Activated T-helper 17 cell treated with anti-CD3 and anti-CD28 coated beads, Interleukin-2, amount 50 U/mL, for 72 hours (primary cell): ENCODE results near the gene CCDC187. TPM values are rescaled to one million over a fixed set of nuclear protein-coding genes. Genes with fewer than 3 reads are reported as not detected.
A peak's percentile ranks its signal among the peaks of the same experiment; 100 is the strongest.

ENCODE experiments used
- ATAC-seq: fragments of 150-1000 bp; cut with Tn5 transposase; replicated peaks from 2 replicates; pipeline ENCODE4 v1.10.0; 2021; ENCODE audit warnings: mild to moderate bottlenecking, moderate library complexity
- H3K27ac Mint-ChIP-seq: one replicate; pipeline ENCODE4 v1.8.0; 2022; ENCODE audit warnings: mixed read lengths
- H3K27me3 Mint-ChIP-seq: one replicate; pipeline ENCODE4 v1.8.0; 2022; ENCODE audit warnings: mixed read lengths
- H3K36me3 Mint-ChIP-seq: one replicate; pipeline ENCODE4 v1.8.0; 2022; ENCODE audit warnings: low read depth, mild to moderate bottlenecking, mixed read lengths
- H3K4me1 Mint-ChIP-seq: one replicate; pipeline ENCODE4 v1.8.0; 2022; ENCODE audit warnings: mixed read lengths
- H3K4me3 Mint-ChIP-seq: one replicate; pipeline ENCODE4 v1.8.0; 2022; ENCODE audit warnings: mild to moderate bottlenecking, mixed read lengths
- H3K9me3 Mint-ChIP-seq: one replicate; pipeline ENCODE4 v1.8.0; 2022; ENCODE audit warnings: mixed read lengths
- total RNA-seq, 2 donors: library from RNA; stranded (reverse); gene quantifications; one replicate each; pipeline ENCODE4 v1.2.3, GENCODE V29; 2022

CCDC187 gene
- total RNA-seq, 2 donors from 2014 or later, result 0.02 TPM; not detected in 1

DNA sequence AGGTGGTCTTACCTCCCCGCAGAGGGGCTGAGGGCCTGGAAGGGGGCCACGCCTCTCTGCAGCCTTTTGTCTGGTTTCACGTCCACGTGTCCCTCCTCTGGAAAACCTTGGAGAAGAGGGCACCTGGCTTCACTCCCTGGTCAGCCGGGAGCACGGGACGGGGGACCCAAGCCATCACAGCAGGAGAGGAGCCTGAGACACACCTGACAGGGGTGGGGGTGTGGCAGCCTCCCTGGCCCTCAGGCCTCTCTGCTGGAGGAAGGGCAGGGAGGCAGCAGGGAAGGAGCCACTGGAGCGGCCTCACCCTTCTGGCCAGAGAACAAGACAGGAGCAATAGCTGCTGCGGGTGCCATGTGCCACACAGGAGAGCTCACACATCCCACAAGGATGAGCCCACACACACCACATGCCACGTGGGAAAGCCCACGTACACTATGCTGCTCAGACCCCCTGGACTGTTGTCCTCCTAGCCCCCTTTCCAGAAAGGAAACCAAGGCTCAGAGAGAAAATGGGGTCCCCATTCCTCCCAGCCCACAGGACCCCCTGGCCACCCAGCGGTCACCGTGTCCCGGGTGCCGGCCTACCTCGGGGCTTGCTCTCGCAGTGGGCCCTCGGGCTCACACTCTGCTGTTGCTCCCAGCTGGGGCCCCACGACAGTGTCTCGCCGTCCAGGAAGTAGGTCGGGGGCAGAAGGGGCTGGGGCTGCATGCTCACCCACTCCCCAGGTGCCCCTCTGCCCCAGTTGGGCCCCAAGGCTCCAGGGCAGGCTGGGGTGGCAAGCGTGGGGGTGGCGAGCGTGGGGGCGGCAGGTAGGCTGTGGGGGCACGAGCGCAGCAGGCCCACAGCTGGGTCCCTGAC lies 18.2 kb downstream of the CCDC187 start:
- no peaks in the 10 kb centered on the region for H3K9me3 Mint-ChIP-seq
- no peak for ATAC-seq

GRCh38 chr9:136284951-136285350 lies 18.9 kb downstream of the CCDC187 start:
- no peak for ATAC-seq
- Mint-ChIP-seq H3K36me3 (no peaks in the 10 kb centered on the region), H3K27ac (no peak overlapping the region), H3K27me3 (peaks cover 3% of the 10 kb centered on the region), H3K4me1 (no peaks in the 10 kb centered on the region), H3K4me3 (no peak overlapping the region), H3K9me3 (no peaks in the 10 kb centered on the region)

More for the DNA sequence above, 18.2 kb downstream of the CCDC187 start:
- Mint-ChIP-seq H3K4me1 (no peaks in the 10 kb centered on the region), H3K27me3 (peaks cover 3% of the 10 kb centered on the region), H3K27ac (no peak overlapping the region), H3K4me3 (no peak overlapping the region), H3K36me3 (no peaks in the 10 kb centered on the region)

- no peaks in the 10 kb centered on the region for H3K36me3 Mint-ChIP-seq
- H3K27me3 Mint-ChIP-seq, result peaks cover 3% of the 10 kb centered on the region
- peak; percentile 3 for ATAC-seq
- no peak overlapping the region for H3K27ac Mint-ChIP-seq
- no peaks in the 10 kb centered on the region for H3K9me3 Mint-ChIP-seq
- H3K4me1 Mint-ChIP-seq, result no peaks in the 10 kb centered on the region
- H3K4me3 Mint-ChIP-seq, result no peak overlapping the region
Measured at GRCh38 chr9:136284311-136284710, 19.6 kb downstream of the CCDC187 start.

GRCh38 chr9:136283291-136284235 lies 20.3 kb downstream of the CCDC187 start:
- H3K4me3 Mint-ChIP-seq, result no peak overlapping the region
- H3K4me1 Mint-ChIP-seq, result no peaks in the 10 kb centered on the region
- H3K36me3 Mint-ChIP-seq, result no peaks in the 10 kb centered on the region
- H3K9me3 Mint-ChIP-seq, result no peaks in the 10 kb centered on the region
- ATAC-seq, result peak; percentile 95
- peaks cover 3% of the 10 kb centered on the region for H3K27me3 Mint-ChIP-seq
- no peak overlapping the region for H3K27ac Mint-ChIP-seq

DNA sequence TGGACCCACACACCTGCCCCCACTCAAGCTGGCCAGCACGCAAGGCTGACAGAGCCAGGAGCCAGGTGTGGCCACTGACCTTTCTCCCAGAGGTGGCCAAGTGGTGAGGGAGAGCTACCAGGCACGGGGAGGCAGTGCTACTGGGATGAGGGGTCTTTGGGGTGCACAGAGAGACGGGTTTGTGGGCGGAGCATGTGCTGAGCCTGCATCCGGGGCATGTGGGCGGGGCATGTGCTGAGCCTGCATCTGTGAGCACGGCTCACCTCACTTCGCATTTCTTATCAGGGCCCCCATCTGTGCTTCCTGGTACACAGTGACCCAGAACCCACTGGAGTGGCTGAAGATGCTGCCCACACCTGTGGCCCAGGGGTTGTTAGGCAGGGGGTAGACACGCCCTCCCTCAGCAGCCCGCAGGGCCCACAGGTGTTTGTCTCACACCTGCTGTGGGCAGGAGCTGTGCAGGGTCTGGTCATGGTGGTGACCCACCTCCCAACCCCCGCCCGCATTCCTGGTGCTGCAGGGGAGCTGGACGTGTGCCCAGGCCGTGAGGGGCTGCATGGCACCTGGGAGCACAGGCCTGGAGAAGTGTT lies 21.5 kb downstream of the CCDC187 start:
- Mint-ChIP-seq H3K4me3 (no peak overlapping the region), H3K36me3 (no peaks in the 10 kb centered on the region), H3K27me3 (peaks cover 3% of the 10 kb centered on the region), H3K27ac (no peak overlapping the region), H3K4me1 (no peaks in the 10 kb centered on the region), H3K9me3 (no peaks in the 10 kb centered on the region)
- no peak for ATAC-seq

- H3K9me3 Mint-ChIP-seq, result no peaks in the 10 kb centered on the region
- peaks cover 2% of the 10 kb centered on the region for H3K27me3 Mint-ChIP-seq
- no peak overlapping the region for H3K4me3 Mint-ChIP-seq
- no peak for ATAC-seq
- H3K4me1 Mint-ChIP-seq, result no peaks in the 10 kb centered on the region
- no peak overlapping the region for H3K27ac Mint-ChIP-seq
- H3K36me3 Mint-ChIP-seq, result no peaks in the 10 kb centered on the region
Measured at GRCh38 chr9:136281421-136282271, 22.2 kb downstream of the CCDC187 start.

DNA sequence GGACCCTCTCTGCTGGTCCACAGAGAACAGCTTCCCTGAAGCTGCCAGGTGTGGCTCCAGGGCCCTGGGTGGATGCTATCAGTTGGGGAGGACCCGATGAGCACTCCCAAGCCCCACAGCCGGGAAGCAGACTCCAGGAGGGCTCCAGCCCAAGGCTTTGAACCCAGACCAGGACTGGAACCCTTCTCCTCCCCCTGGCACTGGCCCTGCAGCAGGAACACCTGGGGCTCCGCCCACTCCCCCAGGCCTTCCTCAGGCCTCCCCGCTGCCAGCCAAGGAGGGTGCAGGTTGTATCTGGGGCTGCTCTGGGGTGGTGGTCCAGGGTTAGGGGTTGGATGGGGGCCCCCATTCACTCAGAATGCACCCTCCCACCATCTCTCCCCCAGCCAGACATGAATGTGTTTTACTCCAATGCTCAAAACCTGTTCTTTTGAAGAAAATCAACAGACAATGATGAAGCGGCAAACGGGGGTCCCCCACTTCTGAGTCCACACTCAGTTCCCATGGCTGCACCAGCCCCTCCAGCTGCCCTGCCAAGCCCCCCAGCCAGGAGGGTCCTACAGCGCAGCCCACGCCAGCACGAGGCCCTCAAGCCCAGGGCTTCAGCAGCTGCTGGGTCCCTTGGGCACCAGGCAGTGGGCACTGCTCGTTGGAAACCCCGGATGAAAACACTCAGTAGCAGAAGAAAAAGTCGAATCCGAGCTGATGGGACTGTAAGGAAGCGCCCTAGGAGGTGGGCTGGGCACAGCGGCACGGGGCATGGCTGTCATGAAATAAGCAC lies 23.2 kb downstream of the CCDC187 start:
- H3K4me1 Mint-ChIP-seq, result no peaks in the 10 kb centered on the region

DNA sequence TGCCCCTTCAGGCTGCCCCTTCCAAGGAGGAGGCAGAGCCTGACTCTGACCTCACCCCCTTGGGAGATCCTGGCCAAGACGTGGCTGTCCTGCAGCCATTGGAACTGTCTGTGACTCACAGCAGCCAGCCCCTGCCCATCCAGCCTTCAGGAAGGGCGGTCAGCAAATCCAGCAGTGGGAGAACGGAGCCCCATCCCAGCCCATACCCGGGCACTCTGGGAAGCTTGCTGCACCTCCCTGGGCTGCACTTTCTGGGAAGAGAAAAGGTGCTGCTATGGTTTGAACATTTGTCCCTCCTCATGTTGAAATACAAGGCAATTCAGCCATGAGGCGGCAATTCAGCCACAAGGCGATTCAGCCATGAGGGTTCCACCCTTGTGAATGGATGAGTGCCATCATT lies 24.4 kb downstream of the CCDC187 start:
- Mint-ChIP-seq H3K4me3 (no peak overlapping the region), H3K27ac (no peak overlapping the region), H3K9me3 (no peaks in the 10 kb centered on the region), H3K36me3 (no peaks in the 10 kb centered on the region), H3K4me1 (no peaks in the 10 kb centered on the region), H3K27me3 (peaks cover 4% of the 10 kb centered on the region)
- no peak for ATAC-seq

More for the DNA sequence above, 23.2 kb downstream of the CCDC187 start:
- no peak for ATAC-seq
- Mint-ChIP-seq H3K4me3 (no peak overlapping the region), H3K27me3 (no peaks in the 10 kb centered on the region), H3K36me3 (no peaks in the 10 kb centered on the region), H3K27ac (no peak overlapping the region), H3K9me3 (no peaks in the 10 kb centered on the region)

DNA sequence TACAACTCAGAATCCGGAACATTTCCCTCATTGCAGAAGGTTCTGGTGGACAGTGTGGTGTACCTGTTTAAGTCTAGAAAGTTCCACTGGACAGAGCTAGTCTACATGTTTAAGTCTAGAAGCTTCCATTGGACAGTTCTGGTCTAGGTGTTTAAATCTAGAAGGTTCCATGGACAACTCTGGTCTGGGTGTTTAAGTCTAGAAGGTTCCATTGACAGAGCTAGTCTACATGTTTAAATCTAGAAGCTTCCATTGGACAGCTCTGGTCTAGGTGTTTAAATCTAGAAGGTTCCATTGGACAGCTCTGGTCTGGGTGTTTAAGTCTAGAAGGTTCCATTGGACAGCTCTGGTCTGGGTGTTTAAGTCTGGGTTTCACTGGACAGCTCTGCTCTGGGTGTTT lies 25.0 kb downstream of the CCDC187 start:
- Mint-ChIP-seq H3K4me3 (no peak overlapping the region), H3K36me3 (no peaks in the 10 kb centered on the region), H3K9me3 (no peaks in the 10 kb centered on the region), H3K4me1 (no peaks in the 10 kb centered on the region), H3K27me3 (peaks cover 4% of the 10 kb centered on the region), H3K27ac (no peak overlapping the region)
- ATAC-seq, result no peak

DNA sequence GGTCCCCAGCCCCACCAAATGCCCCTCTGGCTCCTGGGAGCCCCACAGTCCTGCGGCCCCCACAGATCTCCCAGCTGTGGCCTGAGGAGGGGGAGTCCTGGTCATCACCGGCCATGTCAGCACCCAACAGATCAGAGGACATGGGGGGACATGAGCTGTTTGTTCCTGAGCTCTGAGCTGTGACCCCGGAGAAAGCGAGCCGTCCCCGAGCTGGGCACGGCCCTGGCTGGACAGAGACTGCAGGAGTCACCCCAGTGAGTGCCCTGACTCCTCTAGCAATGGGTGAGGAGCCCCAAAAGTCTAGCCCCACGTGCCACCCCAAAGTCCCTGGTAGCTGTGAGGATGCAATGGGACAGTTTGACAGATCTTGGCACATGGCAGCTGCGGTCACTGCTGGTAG lies 25.7 kb downstream of the CCDC187 start:
- H3K4me1 Mint-ChIP-seq, result no peaks in the 10 kb centered on the region
- H3K27ac Mint-ChIP-seq, result no peak overlapping the region
- H3K4me3 Mint-ChIP-seq, result no peak overlapping the region
- H3K27me3 Mint-ChIP-seq, result peaks cover 7% of the 10 kb centered on the region
- no peak for ATAC-seq
- no peaks in the 10 kb centered on the region for H3K9me3 Mint-ChIP-seq
- H3K36me3 Mint-ChIP-seq, result no peaks in the 10 kb centered on the region

DNA sequence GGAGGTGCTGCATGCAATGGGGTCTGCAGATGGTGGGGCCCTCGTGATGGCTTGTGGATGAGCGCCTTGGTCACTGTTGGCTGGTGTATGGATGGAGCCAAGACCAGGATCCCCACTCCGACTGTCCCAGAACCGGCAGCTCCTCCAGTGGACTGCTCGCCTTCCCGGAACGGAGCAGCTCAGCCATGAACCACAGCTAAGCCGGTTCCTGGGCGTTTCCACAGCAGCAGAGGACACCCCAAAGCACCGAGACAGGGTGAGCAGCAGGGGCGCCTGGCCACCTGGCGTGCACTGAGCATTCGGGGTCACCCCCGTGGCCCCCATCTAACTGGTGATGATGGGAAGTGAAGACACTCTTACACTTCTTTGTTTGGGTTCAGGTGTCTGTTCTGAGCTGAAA lies 26.1 kb downstream of the CCDC187 start:
- ATAC-seq, result no peak
- peaks cover 7% of the 10 kb centered on the region for H3K27me3 Mint-ChIP-seq

DNA sequence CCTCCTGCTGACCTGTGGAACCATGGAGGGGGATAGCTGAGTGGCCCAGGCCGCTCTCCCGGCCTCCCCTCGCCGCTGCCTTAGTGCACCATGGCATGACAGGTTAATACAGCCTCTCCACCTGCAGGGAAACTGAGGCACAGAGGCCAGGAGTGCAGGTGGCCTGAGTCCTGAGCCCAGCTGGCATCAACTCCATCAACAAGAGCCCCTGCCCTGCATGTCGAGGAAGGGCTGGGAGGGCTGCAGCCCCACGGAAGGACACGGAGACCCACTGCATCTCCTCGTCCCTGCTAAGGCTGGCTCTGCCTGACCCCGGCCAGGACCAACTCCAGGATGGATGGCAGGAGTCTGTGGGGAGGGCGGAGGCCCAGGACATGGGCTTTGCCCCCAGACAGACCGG lies 27.2 kb downstream of the CCDC187 start:
- H3K4me1 Mint-ChIP-seq, result no peaks in the 10 kb centered on the region
- ATAC-seq, result no peak
- H3K36me3 Mint-ChIP-seq, result no peaks in the 10 kb centered on the region

More for the DNA sequence above, 26.1 kb downstream of the CCDC187 start:
- no peak overlapping the region for H3K4me3 Mint-ChIP-seq
- H3K27ac Mint-ChIP-seq, result no peak overlapping the region
- no peaks in the 10 kb centered on the region for H3K36me3 Mint-ChIP-seq
- no peaks in the 10 kb centered on the region for H3K9me3 Mint-ChIP-seq
- H3K4me1 Mint-ChIP-seq, result no peaks in the 10 kb centered on the region

More for the DNA sequence above, 27.2 kb downstream of the CCDC187 start:
- Mint-ChIP-seq H3K27me3 (peaks cover 7% of the 10 kb centered on the region), H3K27ac (no peak overlapping the region), H3K9me3 (no peaks in the 10 kb centered on the region), H3K4me3 (no peak overlapping the region)
